GM10266 (cell line): ENCODE results near the gene APP.

Source experiments
- DNase-seq: peaks from one replicate; pipeline ENCODE4 v3.0.0; 2012; ENCODE audit errors: extremely low spot score
- TF ChIP-seq, protein P1 (sequence below): IDR thresholded peaks from 2 replicates; pipeline ENCODE4 v1.5.1; 2012; ENCODE audit warnings: mild to moderate bottlenecking, low read depth; ENCODE audit not compliant: control insufficient read depth, insufficient read depth; ENCODE audit errors: missing control alignments

Gene APP

DNA sequence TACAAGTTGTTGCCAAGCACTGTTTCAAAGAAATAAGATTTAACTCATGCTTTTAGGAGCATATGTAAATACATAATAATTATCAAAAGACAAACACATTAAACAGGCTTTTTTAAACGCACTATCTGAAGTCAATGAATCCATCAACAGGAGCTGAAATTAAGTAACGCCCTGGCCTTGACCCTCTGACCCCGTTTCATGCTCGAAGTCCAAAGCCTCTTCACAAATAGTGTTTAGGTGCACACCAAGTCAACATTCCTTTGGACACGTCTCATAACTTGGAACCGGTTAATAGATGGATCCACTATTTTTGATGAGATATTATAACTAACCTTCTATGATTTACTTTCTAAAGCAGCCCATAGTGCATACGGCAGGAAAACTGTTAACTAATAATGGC, 226.5 kb downstream of the APP start:
- TF ChIP-seq, protein P1, sequence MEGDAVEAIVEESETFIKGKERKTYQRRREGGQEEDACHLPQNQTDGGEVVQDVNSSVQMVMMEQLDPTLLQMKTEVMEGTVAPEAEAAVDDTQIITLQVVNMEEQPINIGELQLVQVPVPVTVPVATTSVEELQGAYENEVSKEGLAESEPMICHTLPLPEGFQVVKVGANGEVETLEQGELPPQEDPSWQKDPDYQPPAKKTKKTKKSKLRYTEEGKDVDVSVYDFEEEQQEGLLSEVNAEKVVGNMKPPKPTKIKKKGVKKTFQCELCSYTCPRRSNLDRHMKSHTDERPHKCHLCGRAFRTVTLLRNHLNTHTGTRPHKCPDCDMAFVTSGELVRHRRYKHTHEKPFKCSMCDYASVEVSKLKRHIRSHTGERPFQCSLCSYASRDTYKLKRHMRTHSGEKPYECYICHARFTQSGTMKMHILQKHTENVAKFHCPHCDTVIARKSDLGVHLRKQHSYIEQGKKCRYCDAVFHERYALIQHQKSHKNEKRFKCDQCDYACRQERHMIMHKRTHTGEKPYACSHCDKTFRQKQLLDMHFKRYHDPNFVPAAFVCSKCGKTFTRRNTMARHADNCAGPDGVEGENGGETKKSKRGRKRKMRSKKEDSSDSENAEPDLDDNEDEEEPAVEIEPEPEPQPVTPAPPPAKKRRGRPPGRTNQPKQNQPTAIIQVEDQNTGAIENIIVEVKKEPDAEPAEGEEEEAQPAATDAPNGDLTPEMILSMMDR, result no peak
- DNase-seq, result no peak

DNA sequence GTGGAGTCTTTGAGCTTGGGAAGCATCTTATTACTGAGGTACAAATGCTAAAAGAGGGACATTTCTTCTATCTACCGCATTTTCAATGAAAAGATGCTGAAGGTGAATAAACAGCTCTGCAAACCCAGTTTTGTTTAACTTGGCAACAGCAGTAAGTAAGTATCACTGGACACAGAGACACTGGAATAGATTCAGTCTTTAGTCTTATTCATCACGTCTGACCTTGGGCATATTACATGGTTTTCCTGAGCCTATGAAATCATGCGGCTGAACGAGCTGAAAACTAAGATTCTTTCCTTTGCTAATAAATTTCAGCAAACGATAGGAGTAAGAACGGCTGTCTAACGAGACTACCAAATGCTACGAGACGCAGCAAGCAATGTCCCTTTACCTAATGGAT, 228.4 kb downstream of the APP start:
- TF ChIP-seq, protein P1, result no peak
- no peak for DNase-seq

DNA sequence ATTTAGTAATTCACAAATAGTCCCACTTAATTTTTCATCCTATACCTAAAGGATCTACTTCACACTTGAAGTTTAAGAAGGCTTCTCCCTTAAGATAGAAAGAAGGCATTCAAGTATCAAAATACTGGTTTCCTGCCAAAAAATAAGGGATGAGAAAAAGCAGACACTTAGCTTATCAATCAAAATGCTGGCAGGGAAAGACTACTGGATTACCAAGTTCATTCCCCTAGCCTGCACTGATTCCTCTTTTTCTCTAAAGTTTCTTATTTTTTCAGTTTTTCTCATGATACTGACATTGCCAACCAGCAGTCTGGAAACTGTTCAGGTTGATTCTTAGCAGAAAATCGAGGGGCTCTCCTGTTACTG, 231.2 kb downstream of the APP start:
- TF ChIP-seq, protein P1, result no peak
- DNase-seq, result no peak

DNA sequence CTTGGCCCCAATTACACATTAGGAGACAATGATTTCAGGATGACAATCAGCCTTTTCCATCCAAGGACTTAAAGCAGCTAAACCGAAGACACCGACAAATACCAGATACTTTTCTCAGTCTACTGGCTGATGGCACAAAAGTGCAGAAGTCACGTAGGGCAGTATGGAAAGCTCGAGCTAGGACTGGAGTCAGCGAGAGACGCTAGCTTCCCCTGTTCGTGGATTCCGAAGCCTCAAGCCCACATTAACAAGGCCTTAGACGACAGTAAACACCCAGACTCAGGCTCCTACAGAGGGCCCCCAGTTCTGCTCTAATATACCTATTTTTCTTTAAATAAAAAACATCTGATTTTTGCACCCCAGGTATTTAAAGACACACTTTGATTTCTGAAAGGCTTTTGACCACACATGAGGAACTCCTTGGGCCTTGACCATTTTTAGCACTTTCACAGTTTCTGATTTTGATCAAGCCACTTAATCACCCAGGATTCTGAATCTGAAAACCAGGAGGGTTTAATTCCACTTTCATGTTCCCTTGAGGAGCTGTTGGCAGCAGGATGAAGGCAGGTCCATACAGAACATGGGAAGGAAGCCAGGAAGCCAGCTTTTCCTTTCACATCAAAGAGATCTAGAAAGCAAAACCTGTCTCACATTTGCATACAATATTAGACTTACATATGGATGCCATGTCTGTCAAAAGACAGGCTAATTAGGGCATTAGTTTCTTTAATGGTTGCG, 231.7 kb downstream of the APP start:
- DNase-seq, result no peak
- TF ChIP-seq, protein P1, result no peak

DNA sequence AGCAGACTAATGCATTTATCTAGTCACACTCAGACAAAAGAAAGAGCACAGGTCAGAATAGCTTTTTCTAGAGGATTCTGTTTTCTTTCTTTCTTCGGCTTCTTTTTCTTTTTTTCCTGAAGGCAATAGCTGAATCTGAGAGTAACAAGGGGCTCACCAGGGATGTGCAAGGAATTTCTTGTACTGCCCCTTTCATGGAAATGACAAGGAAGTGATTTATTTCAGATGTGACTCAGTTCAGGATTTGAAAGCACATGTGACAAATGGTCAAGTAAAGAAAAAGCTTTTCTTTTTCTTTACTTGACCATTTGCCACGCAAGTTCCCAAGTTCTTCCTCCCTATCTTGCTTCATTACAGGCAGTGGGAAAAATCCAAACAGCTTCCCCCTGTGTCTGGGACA, 233.8 kb downstream of the APP start:
- DNase-seq, result no peak
- TF ChIP-seq, protein P1, result no peak

DNA sequence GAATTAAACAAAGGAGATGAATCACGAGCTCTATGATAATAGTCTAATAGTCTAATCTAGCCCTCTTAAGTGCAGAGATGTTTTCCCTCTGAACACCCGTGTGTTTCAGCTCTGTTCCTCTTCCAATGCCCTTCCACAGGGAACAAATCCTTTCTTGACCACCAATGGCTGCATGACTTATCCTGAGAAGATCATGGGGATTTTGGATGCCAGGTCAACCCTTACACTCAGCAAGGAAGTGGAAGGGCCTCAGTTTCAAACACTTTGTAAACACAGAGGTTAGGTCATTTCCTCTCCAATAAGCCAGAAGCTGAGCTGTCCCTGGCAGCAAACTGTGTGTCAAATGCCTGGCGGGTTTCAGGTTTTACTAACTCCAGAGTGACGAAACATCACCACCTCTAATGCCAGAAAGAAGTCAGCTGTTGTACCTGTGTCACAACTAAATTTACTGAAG, 235.8 kb downstream of the APP start:
- TF ChIP-seq, protein P1, result no peak
- no peak for DNase-seq

DNA sequence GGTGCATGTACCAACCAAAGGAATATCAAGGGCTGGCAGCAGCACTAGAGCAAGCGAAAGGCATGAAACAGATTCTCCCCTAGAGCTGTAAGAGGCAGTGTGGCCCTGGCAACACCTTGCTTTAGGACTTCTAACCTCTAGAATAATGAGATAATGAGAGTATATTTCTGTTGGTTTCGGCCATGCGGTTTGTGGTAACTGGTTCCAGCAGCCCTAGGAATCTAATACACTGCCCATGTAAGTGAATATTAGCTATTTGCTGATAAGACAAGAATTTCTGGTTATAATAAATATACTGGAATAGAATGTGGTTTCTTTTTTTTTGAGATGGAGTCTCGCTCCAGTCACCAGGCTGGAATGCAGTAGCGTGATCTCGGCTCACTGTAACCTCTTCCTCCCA, 236.4 kb downstream of the APP start:
- TF ChIP-seq, protein P1, result no peak
- no peak for DNase-seq
